ENCODE results near the gene EMID1.
A peak's percentile ranks its signal among the peaks of the same experiment; 100 is the strongest.

EMID1 gene

GRCh38 chr22:29195118-29195963 is 10.4 kb upstream of the EMID1 start:
- DNase-seq = no peak

- DNase-seq = no peak
Observed at GRCh38 chr22:29195964-29196666, 9.6 kb upstream of the EMID1 start.

DNA sequence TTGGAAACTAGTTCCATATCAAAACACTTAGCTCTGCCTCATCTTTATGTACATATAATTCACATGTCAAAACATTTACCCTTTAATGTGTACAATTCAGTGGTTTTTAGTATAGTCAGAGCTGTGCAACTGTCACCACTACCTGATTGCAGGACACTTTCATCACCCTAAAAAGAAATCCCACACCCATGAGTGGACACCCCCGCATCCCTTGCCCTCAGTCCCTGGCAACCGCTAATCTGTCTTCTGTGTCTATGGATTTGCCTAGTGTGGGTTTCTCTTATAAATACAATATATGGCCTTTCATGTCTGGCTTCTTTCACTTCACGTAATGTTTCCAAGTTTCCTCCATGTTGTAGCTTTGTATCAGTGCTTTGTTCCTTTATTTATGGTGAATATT is 8.6 kb upstream of the EMID1 start:
- no peak for DNase-seq

DNA sequence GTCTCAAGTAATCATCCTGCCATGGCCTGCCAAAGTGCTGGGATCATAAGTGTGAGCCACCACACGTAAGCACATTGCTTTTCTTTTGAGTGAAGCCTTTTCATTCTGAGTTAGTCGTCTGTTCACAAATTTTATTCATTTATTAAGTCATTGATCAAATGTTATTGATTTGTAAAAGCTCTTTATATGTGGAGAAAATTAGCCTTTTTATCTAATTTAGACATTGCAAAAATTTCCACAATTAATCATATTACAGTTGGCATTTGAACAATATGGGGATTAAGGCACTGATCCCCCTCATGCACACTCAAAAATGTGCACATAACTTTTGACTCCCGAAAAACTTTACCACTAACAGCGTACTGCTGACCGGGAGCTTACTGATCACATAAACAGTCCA is 7.5 kb upstream of the EMID1 start:
- DNase-seq = no peak

GRCh38 chr22:29199702-29200400 is 5.8 kb upstream of the EMID1 start:
- no peak for DNase-seq

GRCh38 chr22:29200901-29201300 is 4.8 kb upstream of the EMID1 start:
- DNase-seq = no peak

DNA sequence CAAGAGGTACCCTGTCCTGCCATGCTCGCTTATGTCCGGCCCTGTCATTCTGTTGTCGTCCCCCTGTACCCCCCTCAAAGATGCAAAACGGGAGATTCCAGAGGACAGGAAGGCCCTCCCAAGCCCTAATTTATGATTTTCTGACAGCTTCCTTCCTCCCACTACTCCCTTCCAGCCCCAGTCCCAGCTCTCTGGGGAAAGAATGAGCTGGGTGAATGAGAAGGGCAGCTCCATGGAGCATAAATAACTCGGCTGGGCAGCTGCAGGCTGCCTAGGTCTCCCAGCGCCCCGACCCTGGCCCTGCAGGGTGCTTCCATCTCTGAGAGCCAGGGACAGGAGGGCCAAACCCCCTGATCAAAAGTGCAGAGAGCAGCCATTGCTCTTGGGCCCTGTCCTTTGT is 3.9 kb upstream of the EMID1 start:
- DNase-seq = no peak

GRCh38 chr22:29202212-29203192 is 3.2 kb upstream of the EMID1 start:
- peak; percentile 44 to 57 for DNase-seq

- no peak for DNase-seq
Observed at GRCh38 chr22:29203488-29204454, 1.9 kb upstream of the EMID1 start.

GRCh38 chr22:29204455-29205183 is 1.1 kb upstream of the EMID1 start:
- no peak for DNase-seq

DNA sequence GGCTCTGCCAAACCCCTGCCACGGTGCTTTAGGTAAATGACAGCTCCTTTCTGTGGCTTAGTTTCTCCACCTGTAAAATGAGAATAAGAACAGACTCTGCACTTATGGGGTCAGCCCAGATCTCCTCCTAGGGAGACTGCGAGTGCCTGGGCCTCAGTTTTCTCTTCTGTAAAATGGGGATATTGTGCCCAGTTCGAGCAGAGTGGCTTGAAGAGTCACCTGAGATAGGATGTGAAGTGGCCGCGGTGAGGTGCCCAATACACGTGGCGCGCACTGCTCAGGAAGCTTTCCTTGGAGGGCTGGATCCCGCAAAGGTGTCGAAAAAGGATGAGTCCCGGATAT is 473 bp upstream of the EMID1 start:
- no peak for DNase-seq

DNA sequence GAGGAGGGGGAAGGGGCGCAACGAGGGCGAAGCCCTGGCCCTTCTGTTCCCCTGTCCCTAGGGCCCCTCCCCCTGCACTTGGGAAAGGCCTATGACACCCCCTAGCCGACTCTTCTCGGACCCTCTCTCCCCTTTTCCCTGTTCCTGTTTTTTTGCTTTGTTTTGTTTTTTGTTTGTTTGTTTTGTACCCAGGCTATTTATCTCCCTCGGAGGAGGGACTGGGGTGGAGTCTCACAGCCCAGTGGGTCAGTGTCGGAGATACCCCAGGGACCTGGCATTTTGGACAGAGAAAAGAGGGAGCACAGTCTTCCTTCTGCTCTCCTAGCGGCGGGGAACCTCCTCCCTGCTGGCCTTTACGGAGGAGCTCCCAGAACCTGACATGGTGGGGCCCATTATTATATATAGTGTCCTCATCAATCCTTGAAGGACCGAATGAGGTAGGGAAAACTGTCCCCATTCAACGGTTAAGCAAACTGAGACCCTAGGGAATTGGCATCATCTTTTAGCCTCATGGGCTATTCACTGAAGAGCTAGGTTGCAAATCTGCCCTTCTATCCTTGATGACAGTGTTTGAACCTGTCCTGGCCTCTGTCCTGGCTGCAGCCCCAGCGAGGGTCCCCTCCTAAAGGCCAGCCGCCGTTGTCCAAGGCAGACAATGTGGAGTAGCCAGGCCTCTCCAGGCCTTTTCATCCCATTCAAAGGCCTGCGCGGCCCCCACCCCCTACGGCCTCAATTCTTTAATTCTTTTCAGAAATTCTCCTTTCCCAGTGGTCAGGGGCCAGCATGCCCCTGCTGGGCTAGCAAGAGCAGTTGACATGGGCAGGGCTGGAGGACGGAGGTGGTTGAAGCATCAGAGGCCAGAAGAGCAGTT is 911 bp downstream of the EMID1 start:
- DNase-seq = no peak

GRCh38 chr22:29207243-29207550 is 1.5 kb downstream of the EMID1 start:
- no peak for DNase-seq

- no peak for DNase-seq
Observed at GRCh38 chr22:29207562-29208501, 2.1 kb downstream of the EMID1 start.

- DNase-seq = no peak
Observed at GRCh38 chr22:29208502-29208862, 2.8 kb downstream of the EMID1 start.

GRCh38 chr22:29208879-29209623 is 3.4 kb downstream of the EMID1 start:
- no peak for DNase-seq

DNA sequence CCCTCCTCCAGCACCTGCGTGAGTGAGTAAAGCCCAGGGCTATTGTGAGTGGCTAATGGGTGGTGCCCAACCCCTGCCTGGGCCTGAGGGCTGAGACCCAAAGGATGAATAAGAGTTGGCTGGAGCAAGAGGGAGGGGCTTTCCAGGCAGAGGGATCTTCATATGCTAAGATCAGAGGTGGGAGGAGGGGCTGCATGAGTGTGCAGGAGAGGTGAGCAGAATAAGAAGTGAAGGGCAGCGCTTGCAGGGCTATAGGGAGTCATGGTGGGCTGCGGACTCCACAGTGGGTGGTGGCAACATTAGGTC is 3.9 kb downstream of the EMID1 start:
- no peak for DNase-seq

- no peak for DNase-seq
Observed at GRCh38 chr22:29211066-29211465, 5.4 kb downstream of the EMID1 start.

Measured in CD4-positive, alpha-beta T cell treated with Interleukin-1 beta for 1 hour (primary cell).